IPS-NIHi7 (cell line): ENCODE results near the gene PCA3.
"Not testable (repeated sequence)": the region's sequence is repeated elsewhere in the genome, so short reads cannot be mapped to it uniquely, and the experiment has no call there.

Experiments used
- DNase-seq: peaks from one replicate; pipeline ENCODE4 v3.0.0; 2012; ENCODE audit warnings: mixed read lengths; ENCODE audit errors: extremely low spot score

Gene PCA3

GRCh38 chr9:76764138-76764537 lies at the start of gene PCA3:
PCA3 (plus strand) TSS chr9:76764438.
- DNase-seq = no peak

GRCh38 chr9:76716085-76716672 lies 48.1 kb upstream of the PCA3 start:
- no peak for DNase-seq

- no peak for DNase-seq
Measured at GRCh38 chr9:76717176-76717575, 47.1 kb upstream of the PCA3 start.

GRCh38 chr9:76717613-76718012 lies 46.6 kb upstream of the PCA3 start:
- no peak for DNase-seq

GRCh38 chr9:76718166-76718565 lies 46.1 kb upstream of the PCA3 start:
- DNase-seq = peak; percentile 28

GRCh38 chr9:76720245-76720644 lies 44.0 kb upstream of the PCA3 start:
- no peak for DNase-seq

- DNase-seq = no peak
Measured at GRCh38 chr9:76725011-76725546, 39.2 kb upstream of the PCA3 start.

- no peak for DNase-seq
Measured at GRCh38 chr9:76725885-76726284, 38.4 kb upstream of the PCA3 start.

- no peak for DNase-seq
Measured at GRCh38 chr9:76729116-76729515, 35.1 kb upstream of the PCA3 start.

- no peak for DNase-seq
Measured at GRCh38 chr9:76729980-76730737, 34.1 kb upstream of the PCA3 start.

- DNase-seq = no peak
Measured at GRCh38 chr9:76730801-76731200, 33.4 kb upstream of the PCA3 start.

- DNase-seq = no peak
Measured at GRCh38 chr9:76732341-76732958, 31.8 kb upstream of the PCA3 start.

- no peak for DNase-seq
Measured at GRCh38 chr9:76733096-76733495, 31.1 kb upstream of the PCA3 start.

GRCh38 chr9:76734716-76735115 lies 29.5 kb upstream of the PCA3 start:
- DNase-seq = no peak

- DNase-seq = no peak
Measured at GRCh38 chr9:76737154-76737902, 26.9 kb upstream of the PCA3 start.

GRCh38 chr9:76738402-76738801 lies 25.8 kb upstream of the PCA3 start:
- DNase-seq = no peak

- DNase-seq = no peak
Measured at GRCh38 chr9:76741524-76741923, 22.7 kb upstream of the PCA3 start.

GRCh38 chr9:76742890-76743289 lies 21.3 kb upstream of the PCA3 start:
- not testable (repeated sequence) for DNase-seq

- DNase-seq = no peak
Measured at GRCh38 chr9:76743931-76744330, 20.3 kb upstream of the PCA3 start.

- no peak for DNase-seq
Measured at GRCh38 chr9:76744336-76744735, 19.9 kb upstream of the PCA3 start.

- DNase-seq = no peak
Measured at GRCh38 chr9:76751001-76751400, 13.2 kb upstream of the PCA3 start.

GRCh38 chr9:76756268-76756640 lies 8.0 kb upstream of the PCA3 start:
- DNase-seq = peak; percentile 70
